Kidney (tissue), 14 donors: Measurements from ENCODE around the gene ACVRL1. TPM values are rescaled to one million over a fixed set of nuclear protein-coding genes. Genes with fewer than 3 reads are reported as not detected.

ENCODE experiments used
- DNase-seq, 5 donors: peaks; one replicate each; pipeline ENCODE4 v3.0.0-alpha.2; 2013 to 2020
- FAIRE-seq: peaks from 2 replicates; lab custom pipeline; 2012; peaks lifted over from hg19 to GRCh38; lab: Jason Lieb, UNC
- H3K27ac ChIP-seq, 2 donors: one replicate each; pipeline ENCODE4 v1.7.0; 2013; ENCODE audit warnings: low read depth in 2 of 2, low read length in 2 of 2, inconsistent platforms in 1 of 2
- H3K27me3 ChIP-seq: one replicate; pipeline ENCODE4 v1.7.1; 2013; ENCODE audit warnings: low read length, inconsistent platforms; ENCODE audit not compliant: control insufficient read depth, insufficient read depth
- H3K36me3 ChIP-seq, 3 donors: one replicate each; pipeline versions ENCODE4 v1.7.0 to v1.7.1; 2013; ENCODE audit warnings: low read length in 3 of 3, control low read depth in 1 of 3, inconsistent platforms in 1 of 3; ENCODE audit not compliant: insufficient read depth in 3 of 3, control insufficient read depth in 2 of 3
- H3K4me1 ChIP-seq, 3 donors: one replicate each; pipeline versions ENCODE4 v1.7.0 to v1.7.1; 2013; ENCODE audit warnings: low read length in 3 of 3, inconsistent platforms in 1 of 3, low read depth in 1 of 3; ENCODE audit not compliant: control insufficient read depth in 2 of 3, insufficient read depth in 2 of 3
- H3K4me3 ChIP-seq, 3 donors: one replicate each; pipeline versions ENCODE4 v1.7.0 to v1.8.1; 2013; ENCODE audit warnings: low read length in 3 of 3, control low read depth in 1 of 3, inconsistent platforms in 1 of 3
- H3K9ac ChIP-seq, 3 donors: one replicate each; pipeline versions ENCODE4 v1.7.0 to v1.7.1; 2013; ENCODE audit warnings: low read length in 3 of 3, control low read depth in 1 of 3, inconsistent platforms in 1 of 3
- H3K9me3 ChIP-seq, 3 donors: one replicate each; pipeline versions ENCODE4 v1.7.0 to v1.7.1; 2013; ENCODE audit warnings: low read length in 3 of 3, control low read depth in 1 of 3, inconsistent platforms in 1 of 3; ENCODE audit not compliant: control insufficient read depth in 2 of 3, insufficient read depth in 1 of 3
- intact Hi-C: fragments of 100-400 bp; cut with DNase I; formaldehyde crosslinking; loops from one replicate; pipeline ENCODE4 v1.11.1; 2022
- polyA plus RNA-seq: library from polyadenylated mRNA; stranded (reverse); fragments of 350-450 nt; fragmentation: Illumina TruSeq; extraction: RNeasy Lipid Tissue Mini Kit (QIAGEN cat#74804); gene quantifications from one replicate; pipeline ENCODE4 v1.2.3, GENCODE V29; 2014; ENCODE audit warnings: low read depth, low replicate concordance; ENCODE audit not compliant: insufficient read depth
- total RNA-seq: library from RNA; stranded (reverse); fragmentation: NEBNext Ultra II Directional; extraction: Animal tissue kit (Norgen Biotek cat#: 25700); gene quantifications from one replicate; pipeline ENCODE4 v1.2.1, GENCODE V29; 2021
- TF ChIP-seq, protein P1 (sequence below): IDR thresholded peaks from 3 replicates; pipeline ENCODE4 v1.5.1; 2012; ENCODE audit warnings: mild to moderate bottlenecking, moderate library complexity, borderline replicate concordance; ENCODE audit not compliant: insufficient read depth; ENCODE audit errors: extremely low read depth
- donor health status: control.
- donor health status: control.
- donor health status: control.
- donor health status: control.
- donor health status: control.
- donor health status: DM: yes; HTN: yes; CAD: no.
- donor health status: Normal renal cell carcinoma (clear cell type).

Gene ACVRL1
- total and polyA plus RNA-seq, 2 donors from 2014 or later: 29.1 to 88.4 TPM

DNA sequence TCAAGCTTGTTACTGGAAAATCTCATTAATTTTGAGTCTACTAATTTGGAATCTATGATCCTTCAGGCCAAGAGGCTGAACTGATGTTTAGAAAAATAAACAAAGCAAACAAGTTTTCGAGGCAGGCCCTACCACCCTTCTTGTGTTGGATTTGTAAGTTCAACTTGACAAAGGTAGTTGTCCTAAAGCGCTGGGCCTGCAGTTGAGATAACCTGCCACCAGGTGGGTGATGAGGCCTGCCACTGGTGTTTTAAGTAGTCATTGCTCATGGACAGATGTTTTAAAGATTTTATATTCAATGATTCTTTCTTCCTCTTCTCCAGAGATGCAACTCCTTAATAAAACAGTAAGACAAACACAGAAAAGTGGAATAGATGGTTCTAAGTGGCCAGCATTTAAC is 19.4 kb downstream of the ACVRL1 start:
- Histone ChIP-seq H3K9ac (peak overlapping the region in 1 of 3 donors; percentile 30), H3K27ac (peak overlapping the region; percentile 48 to 80), H3K27me3 (no peaks in the 10 kb centered on the region), H3K4me1 (peaks cover 0 to 28% (median 25%) of the 10 kb centered on the region in 3 donors), H3K9me3 (no peaks in the 10 kb centered on the region), H3K4me3 (no peak overlapping the region), H3K36me3 (no peaks in the 10 kb centered on the region)
- intact Hi-C loops: no loop called here
- DNase-seq (peak in 2 of 5 donors; percentile 28 to 59), FAIRE-seq (no peak)
- TF ChIP-seq, protein P1, sequence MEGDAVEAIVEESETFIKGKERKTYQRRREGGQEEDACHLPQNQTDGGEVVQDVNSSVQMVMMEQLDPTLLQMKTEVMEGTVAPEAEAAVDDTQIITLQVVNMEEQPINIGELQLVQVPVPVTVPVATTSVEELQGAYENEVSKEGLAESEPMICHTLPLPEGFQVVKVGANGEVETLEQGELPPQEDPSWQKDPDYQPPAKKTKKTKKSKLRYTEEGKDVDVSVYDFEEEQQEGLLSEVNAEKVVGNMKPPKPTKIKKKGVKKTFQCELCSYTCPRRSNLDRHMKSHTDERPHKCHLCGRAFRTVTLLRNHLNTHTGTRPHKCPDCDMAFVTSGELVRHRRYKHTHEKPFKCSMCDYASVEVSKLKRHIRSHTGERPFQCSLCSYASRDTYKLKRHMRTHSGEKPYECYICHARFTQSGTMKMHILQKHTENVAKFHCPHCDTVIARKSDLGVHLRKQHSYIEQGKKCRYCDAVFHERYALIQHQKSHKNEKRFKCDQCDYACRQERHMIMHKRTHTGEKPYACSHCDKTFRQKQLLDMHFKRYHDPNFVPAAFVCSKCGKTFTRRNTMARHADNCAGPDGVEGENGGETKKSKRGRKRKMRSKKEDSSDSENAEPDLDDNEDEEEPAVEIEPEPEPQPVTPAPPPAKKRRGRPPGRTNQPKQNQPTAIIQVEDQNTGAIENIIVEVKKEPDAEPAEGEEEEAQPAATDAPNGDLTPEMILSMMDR: peak; percentile 68

DNA sequence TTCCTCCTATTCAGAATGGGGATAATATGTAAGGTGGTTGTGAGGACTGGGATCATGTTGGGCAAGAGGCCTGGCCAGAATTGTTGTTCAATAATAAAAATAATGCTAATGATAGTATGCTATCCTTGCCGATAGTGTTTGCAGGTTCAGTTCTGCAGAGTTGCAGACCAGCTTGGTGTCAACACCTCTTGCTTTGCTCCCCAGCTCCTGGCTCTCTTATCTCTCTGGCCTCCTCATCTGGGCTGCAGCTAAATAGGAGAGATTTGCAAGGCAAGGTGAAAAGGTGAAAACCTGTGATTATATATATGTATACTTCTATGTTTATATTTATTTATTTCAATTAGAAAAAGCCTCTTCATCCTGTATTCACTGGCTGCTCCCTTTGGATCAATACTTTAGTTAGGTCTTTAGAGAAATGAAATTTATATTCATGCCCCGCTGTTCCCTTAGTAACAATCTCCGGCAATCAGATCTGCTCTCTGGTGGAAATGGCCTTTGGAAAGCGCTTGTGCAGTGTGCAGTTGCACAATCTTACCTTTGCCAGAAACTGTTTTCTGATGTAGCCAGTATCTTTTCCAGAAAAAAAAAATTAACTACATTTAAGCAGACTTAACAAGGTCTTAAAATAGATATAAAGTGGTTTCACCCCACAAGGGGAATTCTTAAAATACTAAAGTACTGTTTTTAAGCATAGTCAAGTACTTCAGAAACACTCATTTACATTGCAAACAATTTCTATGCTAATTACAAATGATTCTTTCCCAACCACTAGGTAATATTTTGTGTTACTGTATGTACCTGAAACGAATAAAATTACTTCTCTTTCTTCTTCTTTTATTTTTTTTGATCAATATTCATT is 25.1 kb downstream of the ACVRL1 start:
- Histone ChIP-seq H3K4me1 (no peaks in the 10 kb centered on the region), H3K27ac (no peak overlapping the region), H3K9me3 (no peaks in the 10 kb centered on the region), H3K4me3 (no peak overlapping the region), H3K27me3 (no peaks in the 10 kb centered on the region), H3K36me3 (no peaks in the 10 kb centered on the region), H3K9ac (no peak overlapping the region)
- TF ChIP-seq, protein P1: no peak
- intact Hi-C loops: no loop called here
- FAIRE-seq (no peak), DNase-seq (peak in 1 of 5 donors; percentile 36)

DNA sequence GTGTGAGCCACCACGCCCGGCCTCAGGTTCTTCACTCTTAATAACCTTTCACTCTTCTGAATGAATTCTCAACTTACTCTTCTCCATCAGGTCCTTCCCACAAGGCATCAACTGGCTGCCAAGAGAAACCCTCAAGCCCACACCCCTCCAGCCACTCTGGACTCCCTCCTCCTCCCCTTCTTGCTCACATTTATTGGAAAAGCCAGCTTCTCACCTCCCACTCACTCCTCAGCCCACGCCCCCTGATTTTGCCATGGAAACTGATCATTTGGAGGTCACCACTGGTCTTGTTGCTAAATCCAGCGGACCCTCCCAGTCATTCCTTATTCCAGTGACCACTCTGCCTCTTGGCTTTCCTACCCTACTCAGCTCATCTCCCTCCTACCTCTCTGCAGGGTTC is 26.8 kb downstream of the ACVRL1 start:
- DNase-seq: no peak
- H3K4me3 ChIP-seq: no peak overlapping the region
- TF ChIP-seq, protein P1: no peak
- no peaks in the 10 kb centered on the region for H3K27me3 ChIP-seq
- no peak overlapping the region for H3K27ac ChIP-seq
- peaks cover 0 to 5% (median 4%) of the 10 kb centered on the region in 3 donors for H3K4me1 ChIP-seq
- H3K9ac ChIP-seq: no peak overlapping the region
- no peaks in the 10 kb centered on the region for H3K36me3 ChIP-seq
- FAIRE-seq: no peak
- no peaks in the 10 kb centered on the region for H3K9me3 ChIP-seq
- intact Hi-C loops: no loop called here
